ENCODE measurements around the gene DSC1. TPM values are rescaled to one million over a fixed set of nuclear protein-coding genes. Genes with fewer than 3 reads are reported as not detected.
"Not testable (repeated sequence)": the region's sequence is repeated elsewhere in the genome, so short reads cannot be mapped to it uniquely, and the experiment has no call there.

DSC1 gene
- total and polyA plus RNA-seq, 2 of the 13 experiments (the other 11 are each of a cell fraction or from before 2014, with no cell fraction given) = not detected

DNA sequence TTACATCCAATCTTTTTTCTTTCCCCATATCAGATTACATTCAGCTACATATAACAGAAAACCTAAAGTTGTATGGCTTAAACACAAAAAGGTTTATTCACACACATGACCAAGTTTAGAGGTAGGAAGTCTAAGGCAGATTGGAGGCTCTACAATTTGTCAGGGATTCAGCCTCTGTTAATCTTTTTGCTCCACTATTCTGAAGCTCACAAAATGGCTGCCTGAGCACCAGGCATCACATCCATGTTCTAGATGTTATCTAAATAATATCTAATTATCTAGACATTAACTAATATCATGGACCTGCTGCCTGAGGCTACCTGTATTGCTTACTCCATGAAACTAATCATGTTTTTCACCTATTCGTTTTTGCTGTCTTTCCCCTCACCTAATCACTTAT is 36.8 kb downstream of the DSC1 start (continued):
- TF ChIP-seq, protein P1, sequence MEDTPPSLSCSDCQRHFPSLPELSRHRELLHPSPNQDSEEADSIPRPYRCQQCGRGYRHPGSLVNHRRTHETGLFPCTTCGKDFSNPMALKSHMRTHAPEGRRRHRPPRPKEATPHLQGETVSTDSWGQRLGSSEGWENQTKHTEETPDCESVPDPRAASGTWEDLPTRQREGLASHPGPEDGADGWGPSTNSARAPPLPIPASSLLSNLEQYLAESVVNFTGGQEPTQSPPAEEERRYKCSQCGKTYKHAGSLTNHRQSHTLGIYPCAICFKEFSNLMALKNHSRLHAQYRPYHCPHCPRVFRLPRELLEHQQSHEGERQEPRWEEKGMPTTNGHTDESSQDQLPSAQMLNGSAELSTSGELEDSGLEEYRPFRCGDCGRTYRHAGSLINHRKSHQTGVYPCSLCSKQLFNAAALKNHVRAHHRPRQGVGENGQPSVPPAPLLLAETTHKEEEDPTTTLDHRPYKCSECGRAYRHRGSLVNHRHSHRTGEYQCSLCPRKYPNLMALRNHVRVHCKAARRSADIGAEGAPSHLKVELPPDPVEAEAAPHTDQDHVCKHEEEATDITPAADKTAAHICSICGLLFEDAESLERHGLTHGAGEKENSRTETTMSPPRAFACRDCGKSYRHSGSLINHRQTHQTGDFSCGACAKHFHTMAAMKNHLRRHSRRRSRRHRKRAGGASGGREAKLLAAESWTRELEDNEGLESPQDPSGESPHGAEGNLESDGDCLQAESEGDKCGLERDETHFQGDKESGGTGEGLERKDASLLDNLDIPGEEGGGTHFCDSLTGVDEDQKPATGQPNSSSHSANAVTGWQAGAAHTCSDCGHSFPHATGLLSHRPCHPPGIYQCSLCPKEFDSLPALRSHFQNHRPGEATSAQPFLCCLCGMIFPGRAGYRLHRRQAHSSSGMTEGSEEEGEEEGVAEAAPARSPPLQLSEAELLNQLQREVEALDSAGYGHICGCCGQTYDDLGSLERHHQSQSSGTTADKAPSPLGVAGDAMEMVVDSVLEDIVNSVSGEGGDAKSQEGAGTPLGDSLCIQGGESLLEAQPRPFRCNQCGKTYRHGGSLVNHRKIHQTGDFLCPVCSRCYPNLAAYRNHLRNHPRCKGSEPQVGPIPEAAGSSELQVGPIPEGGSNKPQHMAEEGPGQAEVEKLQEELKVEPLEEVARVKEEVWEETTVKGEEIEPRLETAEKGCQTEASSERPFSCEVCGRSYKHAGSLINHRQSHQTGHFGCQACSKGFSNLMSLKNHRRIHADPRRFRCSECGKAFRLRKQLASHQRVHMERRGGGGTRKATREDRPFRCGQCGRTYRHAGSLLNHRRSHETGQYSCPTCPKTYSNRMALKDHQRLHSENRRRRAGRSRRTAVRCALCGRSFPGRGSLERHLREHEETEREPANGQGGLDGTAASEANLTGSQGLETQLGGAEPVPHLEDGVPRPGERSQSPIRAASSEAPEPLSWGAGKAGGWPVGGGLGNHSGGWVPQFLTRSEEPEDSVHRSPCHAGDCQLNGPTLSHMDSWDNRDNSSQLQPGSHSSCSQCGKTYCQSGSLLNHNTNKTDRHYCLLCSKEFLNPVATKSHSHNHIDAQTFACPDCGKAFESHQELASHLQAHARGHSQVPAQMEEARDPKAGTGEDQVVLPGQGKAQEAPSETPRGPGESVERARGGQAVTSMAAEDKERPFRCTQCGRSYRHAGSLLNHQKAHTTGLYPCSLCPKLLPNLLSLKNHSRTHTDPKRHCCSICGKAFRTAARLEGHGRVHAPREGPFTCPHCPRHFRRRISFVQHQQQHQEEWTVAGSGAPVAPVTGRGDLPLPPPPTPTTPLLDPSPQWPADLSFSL (CRISPR knock-in tag; IDR thresholded peaks at IDR 0.05) = no peak
- no peak for TF ChIP-seq EEA1 (CRISPR knock-in tag; IDR thresholded peaks at IDR 0.05; ENCODE audit: borderline replicate concordance)
- no peak for TF ChIP-seq ZNF841 (CRISPR knock-in tag; IDR thresholded peaks at IDR 0.05; ENCODE audit: borderline replicate concordance)
- no peak for TF ChIP-seq CC2D1A (CRISPR knock-in tag; IDR thresholded peaks at IDR 0.05)
- no peak for TF ChIP-seq RBAK (CRISPR knock-in tag; IDR thresholded peaks at IDR 0.05)
- no peak for TF ChIP-seq EP300 (IDR thresholded peaks at IDR 0.05; ENCODE audit: low read depth in 2 of 2, low read length in 2 of 2)
- no peak for TF ChIP-seq EP300 (CRISPR knock-in tag; IDR thresholded peaks at IDR 0.05; ENCODE audit: borderline replicate concordance)
- no peak for TF ChIP-seq ZNF572 (CRISPR knock-in tag; IDR thresholded peaks at IDR 0.05)
- TF ChIP-seq, protein P2, sequence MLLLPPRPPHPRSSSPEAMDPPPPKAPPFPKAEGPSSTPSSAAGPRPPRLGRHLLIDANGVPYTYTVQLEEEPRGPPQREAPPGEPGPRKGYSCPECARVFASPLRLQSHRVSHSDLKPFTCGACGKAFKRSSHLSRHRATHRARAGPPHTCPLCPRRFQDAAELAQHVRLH (CRISPR knock-in tag; IDR thresholded peaks at IDR 0.05; ENCODE audit: borderline replicate concordance, low read depth) = no peak
- no peak for TF ChIP-seq POLR2AphosphoS5 (IDR thresholded peaks at IDR 0.05; ENCODE audit: low read depth, low read length)
- no peak for TF ChIP-seq HIVEP1 (CRISPR knock-in tag; IDR thresholded peaks at IDR 0.05)

DNA sequence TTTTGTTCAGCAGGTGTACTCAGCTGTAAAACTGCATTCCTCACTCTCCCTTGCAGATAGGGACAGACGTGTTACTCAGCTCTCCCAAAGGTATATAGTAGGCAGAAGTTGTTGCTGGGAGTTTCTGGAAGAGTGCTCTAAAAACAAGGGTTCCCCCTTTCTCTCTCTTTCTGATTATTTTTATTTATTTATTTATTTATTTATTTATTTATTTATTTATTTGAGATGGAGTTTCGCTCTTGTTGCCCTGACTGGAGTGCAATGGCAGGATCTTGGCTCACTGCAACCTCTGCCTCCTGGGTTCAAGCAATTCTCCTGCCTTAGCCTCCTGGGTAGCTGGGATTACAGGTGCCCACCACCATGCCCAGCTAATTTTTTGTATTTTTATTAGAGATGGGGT is 39.5 kb downstream of the DSC1 start:
- H3K4me3 ChIP-seq (replicated peaks in 1 of 3; ENCODE audit: insufficient read depth in 1 of 3, low read depth in 2 of 3, low read length in 3 of 3); H2AFZ ChIP-seq (ENCODE audit: low read length); H3K27ac ChIP-seq (ENCODE audit: extremely low read length, insufficient read depth, low read length); POLR2A ChIA-PET; H3K79me2 ChIP-seq (ENCODE audit: insufficient read depth, low read length); H3K4me1 ChIP-seq (ENCODE audit: insufficient read depth, low read length); H3K9me3 ChIP-seq (ENCODE audit: low read length); ATAC-seq; intact Hi-C loops (cut with micrococcal nuclease; ENCODE audit: unreplicated experiment); FAIRE-seq; DNase-seq (ENCODE audit: low spot score); H3K4me2 ChIP-seq (ENCODE audit: low read depth, low read length); CTCF ChIA-PET (ENCODE audit: low intra/inter-chr PET ratio, low total read pairs); BruUV-seq (replicated peaks); H3K9ac ChIP-seq (ENCODE audit: insufficient read depth, low read depth, low read length); in situ Hi-C loops (cut with HindIII; ENCODE audit: extremely low pct_ligation_motif_present, low pct_unique_long_range_greater_than_20kb); H4K20me1 ChIP-seq (ENCODE audit: insufficient read depth, low read length); H3K27me3 ChIP-seq (ENCODE audit: control insufficient read depth in 1 of 2, insufficient read depth in 2 of 2, low read length in 2 of 2); H3K36me3 ChIP-seq (replicated peaks in 1 of 2; ENCODE audit: control insufficient read depth in 1 of 2, insufficient read depth in 2 of 2, low read length in 2 of 2): not testable (repeated sequence)
- WGBS (ENCODE audit: low lambda C conversion rate) = 56% methylated on average over 2 of the region's 2 CpGs

Data from HepG2 (cell line).